ENCODE data around the gene PPARA. TPM values are rescaled to one million over a fixed set of nuclear protein-coding genes. Genes with fewer than 3 reads are reported as not detected.

The PPARA gene
- total RNA-seq, 2 experiments from 2014 or later = 9.1 to 11.8 TPM

DNA sequence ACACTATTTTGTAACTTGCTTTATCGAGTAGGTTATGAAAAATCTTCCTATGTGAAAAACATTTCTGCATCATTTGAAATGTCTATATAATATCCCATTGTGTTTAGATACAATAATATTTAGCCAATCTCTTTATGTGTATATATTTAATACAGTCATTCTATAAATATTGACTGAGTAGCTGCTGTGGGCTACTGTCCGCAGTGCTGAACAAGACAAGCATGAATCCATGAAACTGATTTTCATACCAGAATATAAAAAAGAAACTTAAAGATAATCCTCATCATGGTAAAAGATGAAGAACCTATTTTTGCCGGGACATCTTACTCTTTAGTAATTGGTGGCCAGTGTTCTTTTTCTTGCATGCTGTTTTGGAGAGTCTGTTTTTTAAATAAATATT lies 3.6 kb downstream of the PPARA start:
- Mint-ChIP-seq H3K36me3 (ENCODE audit: low read depth) (peaks cover 14% of the 10 kb centered on the region), H3K27ac (no peak overlapping the region), H3K4me1 (ENCODE audit: low read depth) (peaks cover 12% of the 10 kb centered on the region), H3K27me3 (peaks cover 4% of the 10 kb centered on the region), H3K9me3 (no peaks in the 10 kb centered on the region), H3K4me3 (no peak overlapping the region)
- ChIA-PET POLR2A (no interaction called here), CTCF (interaction anchor here (2.1 kb wide), 1 partner anchor 32 kb away, joined by 5 read pairs; no protein-coding TSS in a partner anchor)
- intact Hi-C loops (cut with micrococcal nuclease) = no loop called here
- TF ChIP-seq, protein P1, sequence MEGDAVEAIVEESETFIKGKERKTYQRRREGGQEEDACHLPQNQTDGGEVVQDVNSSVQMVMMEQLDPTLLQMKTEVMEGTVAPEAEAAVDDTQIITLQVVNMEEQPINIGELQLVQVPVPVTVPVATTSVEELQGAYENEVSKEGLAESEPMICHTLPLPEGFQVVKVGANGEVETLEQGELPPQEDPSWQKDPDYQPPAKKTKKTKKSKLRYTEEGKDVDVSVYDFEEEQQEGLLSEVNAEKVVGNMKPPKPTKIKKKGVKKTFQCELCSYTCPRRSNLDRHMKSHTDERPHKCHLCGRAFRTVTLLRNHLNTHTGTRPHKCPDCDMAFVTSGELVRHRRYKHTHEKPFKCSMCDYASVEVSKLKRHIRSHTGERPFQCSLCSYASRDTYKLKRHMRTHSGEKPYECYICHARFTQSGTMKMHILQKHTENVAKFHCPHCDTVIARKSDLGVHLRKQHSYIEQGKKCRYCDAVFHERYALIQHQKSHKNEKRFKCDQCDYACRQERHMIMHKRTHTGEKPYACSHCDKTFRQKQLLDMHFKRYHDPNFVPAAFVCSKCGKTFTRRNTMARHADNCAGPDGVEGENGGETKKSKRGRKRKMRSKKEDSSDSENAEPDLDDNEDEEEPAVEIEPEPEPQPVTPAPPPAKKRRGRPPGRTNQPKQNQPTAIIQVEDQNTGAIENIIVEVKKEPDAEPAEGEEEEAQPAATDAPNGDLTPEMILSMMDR (IDR thresholded peaks at IDR 0.05) = no peak
- no peak for ATAC-seq
- DNase-seq = no peak

DNA sequence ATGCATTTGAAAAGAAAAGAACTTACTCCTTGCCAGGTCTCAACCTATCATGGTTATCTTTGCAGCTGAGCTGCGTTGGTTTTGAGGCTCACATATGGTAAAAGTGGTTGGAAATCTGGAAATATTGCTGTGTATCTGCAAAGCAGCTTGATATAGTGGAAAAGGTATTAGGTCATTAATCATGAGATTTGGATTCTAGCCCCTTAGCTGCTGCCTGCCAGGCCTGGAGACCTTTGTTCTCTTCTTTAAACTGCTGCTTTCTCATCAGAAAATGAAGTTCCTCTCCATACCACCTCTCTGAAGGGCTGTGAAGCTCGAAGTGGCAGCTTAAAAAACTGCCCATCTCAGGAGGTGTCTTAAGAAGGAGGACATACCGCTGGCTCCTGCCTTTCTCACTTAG lies 5.7 kb downstream of the PPARA start:
- H3K9me3 Mint-ChIP-seq = no peaks in the 10 kb centered on the region
- no peak overlapping the region for H3K4me3 Mint-ChIP-seq
- DNase-seq (no peak), ATAC-seq (no peak)
- H3K27ac Mint-ChIP-seq = no peak overlapping the region
- peaks cover 7% of the 10 kb centered on the region for H3K4me1 Mint-ChIP-seq (ENCODE audit: low read depth)
- H3K27me3 Mint-ChIP-seq = no peaks in the 10 kb centered on the region
- intact Hi-C loops (cut with micrococcal nuclease) = no loop called here
- H3K36me3 Mint-ChIP-seq (ENCODE audit: low read depth) = peaks cover 14% of the 10 kb centered on the region
- CTCF ChIA-PET = interaction anchor here (1.1 to 2.1 kb wide), 3 partner anchors 34 to 212 kb away, joined by 3 to 5 read pairs (median 3); no protein-coding TSS in a partner anchor
- POLR2A ChIA-PET = no interaction called here
- TF ChIP-seq, protein P1 (IDR thresholded peaks at IDR 0.05) = no peak

DNA sequence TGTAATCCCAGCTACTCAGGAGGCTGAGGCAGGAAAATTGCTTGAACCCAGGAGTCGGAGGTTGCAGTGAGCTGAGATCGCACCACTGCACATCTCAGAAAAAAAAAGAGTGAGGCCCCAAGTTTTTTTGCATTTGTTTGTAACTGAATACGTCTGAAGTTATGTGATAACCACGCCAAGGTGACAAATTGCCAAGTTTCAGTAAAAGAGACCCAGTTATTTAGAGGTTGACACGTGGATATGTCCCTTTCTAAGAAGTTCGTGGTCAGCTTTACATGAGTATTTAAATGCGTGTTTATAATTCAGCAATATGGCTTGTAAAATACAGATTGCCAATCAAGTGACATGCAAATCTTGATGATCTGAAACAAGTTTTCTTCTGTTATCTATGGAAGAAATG lies 8.0 kb downstream of the PPARA start:
- H3K9me3 Mint-ChIP-seq = no peaks in the 10 kb centered on the region
- ATAC-seq = no peak
- ChIA-PET POLR2A (no interaction called here), CTCF (no interaction called here)
- no peak overlapping the region for H3K4me3 Mint-ChIP-seq
- no peaks in the 10 kb centered on the region for H3K27me3 Mint-ChIP-seq
- peaks cover 8% of the 10 kb centered on the region for H3K36me3 Mint-ChIP-seq (ENCODE audit: low read depth)
- H3K4me1 Mint-ChIP-seq (ENCODE audit: low read depth) = peaks cover 3% of the 10 kb centered on the region
- no peak overlapping the region for H3K27ac Mint-ChIP-seq
- intact Hi-C loops (cut with micrococcal nuclease) = no loop called here
- no peak for DNase-seq
- TF ChIP-seq, protein P1 (IDR thresholded peaks at IDR 0.05) = no peak

DNA sequence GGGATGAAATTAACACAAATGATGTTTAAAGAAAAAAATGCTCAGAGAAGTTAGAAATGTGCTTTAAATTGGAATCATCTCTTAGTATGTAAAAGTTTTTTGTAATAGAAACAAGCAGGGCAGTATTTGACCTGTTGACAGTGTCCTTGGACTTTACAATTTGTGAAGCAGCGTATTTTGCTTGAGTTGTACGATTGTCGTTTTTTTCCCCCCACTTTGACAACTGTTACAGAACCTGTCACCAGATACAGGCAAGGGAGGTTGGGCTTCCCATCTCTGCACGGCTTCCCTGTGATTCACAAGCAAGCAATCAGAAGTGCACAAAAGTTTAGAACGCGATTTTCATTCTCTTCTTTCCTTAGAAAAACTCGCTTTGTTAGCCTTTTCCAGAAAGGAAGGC lies 8.9 kb downstream of the PPARA start:
- CTCF ChIA-PET = no interaction called here
- DNase-seq (no peak), ATAC-seq (no peak)
- Mint-ChIP-seq H3K36me3 (ENCODE audit: low read depth) (peaks cover 6% of the 10 kb centered on the region), H3K4me3 (no peak overlapping the region), H3K27me3 (no peaks in the 10 kb centered on the region), H3K27ac (no peak overlapping the region), H3K9me3 (no peaks in the 10 kb centered on the region), H3K4me1 (ENCODE audit: low read depth) (peaks cover 4% of the 10 kb centered on the region)
- TF ChIP-seq, protein P1 (IDR thresholded peaks at IDR 0.05) = no peak
- intact Hi-C loops (cut with micrococcal nuclease) = no loop called here
- POLR2A ChIA-PET = no interaction called here

DNA sequence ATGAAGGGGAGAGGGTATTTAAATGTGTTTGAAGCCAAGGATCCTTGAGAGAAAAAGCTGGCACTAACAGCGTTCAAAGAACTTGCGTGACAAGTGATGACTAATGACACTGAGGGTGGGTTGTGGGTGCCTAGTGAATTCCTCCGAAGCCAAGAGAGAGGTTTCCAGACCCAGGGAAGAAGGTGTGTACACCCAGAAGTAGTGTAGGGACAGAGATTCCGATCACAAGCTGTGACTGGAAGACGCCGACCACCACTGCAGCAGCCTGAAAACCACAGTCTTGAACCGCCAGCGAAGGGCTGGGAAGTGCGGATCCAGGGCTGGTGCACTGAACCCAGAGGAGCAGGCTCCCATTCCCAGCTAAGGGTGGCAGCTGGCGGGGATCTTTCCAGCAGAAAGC lies 9.5 kb downstream of the PPARA start:
- no peaks in the 10 kb centered on the region for H3K27me3 Mint-ChIP-seq
- no peaks in the 10 kb centered on the region for H3K9me3 Mint-ChIP-seq
- no peak overlapping the region for H3K27ac Mint-ChIP-seq
- H3K36me3 Mint-ChIP-seq (ENCODE audit: low read depth) = peaks cover 6% of the 10 kb centered on the region
- peaks cover 4% of the 10 kb centered on the region for H3K4me1 Mint-ChIP-seq (ENCODE audit: low read depth)
- no peak overlapping the region for H3K4me3 Mint-ChIP-seq
- DNase-seq (no peak), ATAC-seq (no peak)
- ChIA-PET POLR2A (no interaction called here), CTCF (interaction anchor here (0.8 kb wide), 1 partner anchor 9 kb away, joined by 3 read pairs; no protein-coding TSS in a partner anchor)
- intact Hi-C loops (cut with micrococcal nuclease) = no loop called here
- TF ChIP-seq, protein P1 (IDR thresholded peaks at IDR 0.05) = no peak

Data from activated CD8-positive, alpha-beta T cell treated with anti-CD3 and anti-CD28 coated beads for 36 hours (primary cell).